Stimulated activated naive CD8-positive, alpha-beta T cell treated with anti-CD3 and anti-CD28 coated beads, Interleukin-15, Interleukin-2, amounts not matched to agents 100 U/mL and 50 U/mL, for 24 hours (primary cell): ENCODE data around the gene SH3BGRL2.

ENCODE experiments used
- ATAC-seq: fragments of 150-1000 bp; cut with Tn5 transposase; one replicate; pipeline ENCODE4 v1.10.0; 2021
- DNase-seq: peaks from one replicate; pipeline ENCODE4 v3.0.0; 2021

Gene SH3BGRL2

GRCh38 chr6:79630883-79631692, at the start of gene SH3BGRL2:
TSS of gene SH3BGRL2 (plus strand) at chr6:79631329. CDS start at chr6:79631462, 133 bp downstream.
- ATAC-seq = peak; percentile 19
- peak; percentile 33 for DNase-seq

GRCh38 chr6:79584332-79584731, 46.8 kb upstream of the SH3BGRL2 start:
- ATAC-seq (no peak), DNase-seq (no peak)

- no peak for DNase-seq
- ATAC-seq = no peak
These were observed 44.6 kb upstream of the SH3BGRL2 start for GRCh38 chr6:79586548-79586947.

GRCh38 chr6:79589701-79590100, 41.4 kb upstream of the SH3BGRL2 start:
- ATAC-seq (no peak), DNase-seq (no peak)

GRCh38 chr6:79597155-79597554, 34.0 kb upstream of the SH3BGRL2 start:
- DNase-seq = no peak
- ATAC-seq = no peak

- ATAC-seq (no peak), DNase-seq (no peak)
These were observed 33.1 kb upstream of the SH3BGRL2 start for GRCh38 chr6:79598012-79598411.

- ATAC-seq (no peak), DNase-seq (no peak)
These were observed 31.3 kb upstream of the SH3BGRL2 start for GRCh38 chr6:79599725-79600259.

GRCh38 chr6:79600313-79600712, 30.8 kb upstream of the SH3BGRL2 start:
- DNase-seq (no peak), ATAC-seq (no peak)

- ATAC-seq = no peak
These were observed 30.1 kb upstream of the SH3BGRL2 start for GRCh38 chr6:79600812-79601609.

GRCh38 chr6:79602859-79603258, 28.3 kb upstream of the SH3BGRL2 start:
- no peak for DNase-seq
- ATAC-seq = no peak

More at GRCh38 chr6:79600812-79601609, 30.1 kb upstream of the SH3BGRL2 start:
- no peak for DNase-seq

- ATAC-seq = no peak
- no peak for DNase-seq
These were observed 26.5 kb upstream of the SH3BGRL2 start for GRCh38 chr6:79604583-79605037.

GRCh38 chr6:79605061-79605460, 26.1 kb upstream of the SH3BGRL2 start:
- ATAC-seq (no peak), DNase-seq (no peak)

GRCh38 chr6:79605968-79606764, 25.0 kb upstream of the SH3BGRL2 start:
- DNase-seq (no peak), ATAC-seq (no peak)

GRCh38 chr6:79607000-79607399, 24.1 kb upstream of the SH3BGRL2 start:
- ATAC-seq = no peak
- no peak for DNase-seq

GRCh38 chr6:79608334-79609224, 22.6 kb upstream of the SH3BGRL2 start:
- DNase-seq = no peak

GRCh38 chr6:79609225-79609595, 21.9 kb upstream of the SH3BGRL2 start:
- DNase-seq = no peak
- ATAC-seq = no peak

More at GRCh38 chr6:79608334-79609224, 22.6 kb upstream of the SH3BGRL2 start:
- no peak for ATAC-seq

- ATAC-seq (no peak), DNase-seq (no peak)
These were observed 20.7 kb upstream of the SH3BGRL2 start for GRCh38 chr6:79610306-79611009.

- no peak for ATAC-seq
These were observed 18.7 kb upstream of the SH3BGRL2 start for GRCh38 chr6:79612457-79612856.

GRCh38 chr6:79612918-79613317, 18.2 kb upstream of the SH3BGRL2 start:
- ATAC-seq (no peak), DNase-seq (no peak)

More at GRCh38 chr6:79612457-79612856, 18.7 kb upstream of the SH3BGRL2 start:
- DNase-seq = no peak

GRCh38 chr6:79613912-79614311, 17.2 kb upstream of the SH3BGRL2 start:
- ATAC-seq = no peak
- no peak for DNase-seq
